A549 (cell line): ENCODE data around the gene LAMB3.

Source experiments
- CBX2 ChIP-seq: fragments of 200-600 bp; sonication (generic); IDR thresholded peaks from 2 replicates; pipeline ENCODE4 v1.6.1; 2016; ENCODE audit warnings: low read depth, mild to moderate bottlenecking, borderline replicate concordance
- ESRRA ChIP-seq: fragments of 150-350 bp; IDR thresholded peaks from 2 replicates; pipeline ENCODE4 v1.6.1; 2014; ENCODE audit warnings: mild to moderate bottlenecking, low read length, borderline replicate concordance
- POLR2A ChIP-seq: IDR thresholded peaks from 2 replicates; pipeline ENCODE4 v1.6.1; 2012; ENCODE audit warnings: mild to moderate bottlenecking, low read length
- POLR2AphosphoS2 ChIP-seq: conservative IDR thresholded peaks from 2 replicates; pipeline ENCODE4 v1.6.1; 2012; ENCODE audit warnings: low read length, improper control_type of control experiment, inconsistent platforms
- TF ChIP-seq, protein P1 (sequence below): fragments of >200 bp; sonication (Bioruptor Twin); formaldehyde crosslinking; IDR thresholded peaks from 3 replicates; pipeline ENCODE4 v1.5.1; 2016
- TF ChIP-seq, protein P2 (sequence below): IDR thresholded peaks from 2 replicates; pipeline ENCODE4 v1.6.1; 2012
- TF ChIP-seq, protein P3 (sequence below): IDR thresholded peaks from 2 replicates; pipeline ENCODE4 v1.6.1; 2012

DNA sequence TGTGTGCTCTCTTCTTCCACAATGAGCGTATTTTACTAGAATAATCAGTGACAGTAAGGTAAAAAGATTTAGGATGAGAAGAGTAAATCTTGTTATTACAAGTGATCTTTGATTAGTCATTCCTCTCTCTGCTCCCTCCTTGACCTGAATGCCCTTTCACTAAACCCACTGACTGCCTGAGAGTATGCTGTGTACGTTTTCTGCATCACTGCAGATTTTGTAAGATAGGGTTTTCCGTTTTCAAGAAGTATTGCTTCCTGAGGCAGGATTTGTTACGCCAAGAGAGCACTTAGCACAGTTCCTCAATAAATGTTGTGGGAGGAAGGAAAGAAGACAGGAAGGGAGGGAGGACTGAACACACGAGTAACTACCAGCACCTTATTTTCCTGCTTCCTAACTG lies 7.7 kb upstream of the LAMB3 start:
- TF ChIP-seq POLR2A (no peak), CBX2 (no peak), POLR2AphosphoS2 (no peak), ESRRA (no peak)
- TF ChIP-seq, protein P1, sequence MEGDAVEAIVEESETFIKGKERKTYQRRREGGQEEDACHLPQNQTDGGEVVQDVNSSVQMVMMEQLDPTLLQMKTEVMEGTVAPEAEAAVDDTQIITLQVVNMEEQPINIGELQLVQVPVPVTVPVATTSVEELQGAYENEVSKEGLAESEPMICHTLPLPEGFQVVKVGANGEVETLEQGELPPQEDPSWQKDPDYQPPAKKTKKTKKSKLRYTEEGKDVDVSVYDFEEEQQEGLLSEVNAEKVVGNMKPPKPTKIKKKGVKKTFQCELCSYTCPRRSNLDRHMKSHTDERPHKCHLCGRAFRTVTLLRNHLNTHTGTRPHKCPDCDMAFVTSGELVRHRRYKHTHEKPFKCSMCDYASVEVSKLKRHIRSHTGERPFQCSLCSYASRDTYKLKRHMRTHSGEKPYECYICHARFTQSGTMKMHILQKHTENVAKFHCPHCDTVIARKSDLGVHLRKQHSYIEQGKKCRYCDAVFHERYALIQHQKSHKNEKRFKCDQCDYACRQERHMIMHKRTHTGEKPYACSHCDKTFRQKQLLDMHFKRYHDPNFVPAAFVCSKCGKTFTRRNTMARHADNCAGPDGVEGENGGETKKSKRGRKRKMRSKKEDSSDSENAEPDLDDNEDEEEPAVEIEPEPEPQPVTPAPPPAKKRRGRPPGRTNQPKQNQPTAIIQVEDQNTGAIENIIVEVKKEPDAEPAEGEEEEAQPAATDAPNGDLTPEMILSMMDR, result no peak
- TF ChIP-seq, protein P2, sequence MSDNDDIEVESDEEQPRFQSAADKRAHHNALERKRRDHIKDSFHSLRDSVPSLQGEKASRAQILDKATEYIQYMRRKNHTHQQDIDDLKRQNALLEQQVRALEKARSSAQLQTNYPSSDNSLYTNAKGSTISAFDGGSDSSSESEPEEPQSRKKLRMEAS, result no peak
- TF ChIP-seq, protein P3, sequence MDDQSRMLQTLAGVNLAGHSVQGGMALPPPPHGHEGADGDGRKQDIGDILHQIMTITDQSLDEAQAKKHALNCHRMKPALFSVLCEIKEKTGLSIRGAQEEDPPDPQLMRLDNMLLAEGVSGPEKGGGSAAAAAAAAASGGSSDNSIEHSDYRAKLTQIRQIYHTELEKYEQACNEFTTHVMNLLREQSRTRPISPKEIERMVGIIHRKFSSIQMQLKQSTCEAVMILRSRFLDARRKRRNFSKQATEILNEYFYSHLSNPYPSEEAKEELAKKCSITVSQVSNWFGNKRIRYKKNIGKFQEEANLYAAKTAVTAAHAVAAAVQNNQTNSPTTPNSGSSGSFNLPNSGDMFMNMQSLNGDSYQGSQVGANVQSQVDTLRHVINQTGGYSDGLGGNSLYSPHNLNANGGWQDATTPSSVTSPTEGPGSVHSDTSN, result no peak
